OCI-LY7 (cell line): ENCODE results near the gene GBA3. TPM values are rescaled to one million over a fixed set of nuclear protein-coding genes. Genes with fewer than 3 reads are reported as not detected.

Experiments used
- BruUV-seq: library from RNA; stranded (reverse); fragments of 400-500 nt; replicated peaks from 2 replicates; lab custom pipeline; 2021; lab: Mats Ljungman, UMichigan
- CTCF ChIA-PET: fragments of 300-600 bp; sonication (Branson Sonifier 250); formaldehyde crosslinking; loops from one replicate; lab custom pipeline; 2022; ENCODE audit warnings: antibody characterized with exemption; ENCODE audit not compliant: unreplicated experiment; lab: Charles Lee
- POLR2A ChIA-PET: fragments of 300-600 bp; sonication (Branson Sonifier 250); formaldehyde crosslinking; loops from one replicate; lab custom pipeline; 2022; ENCODE audit warnings: antibody characterized with exemption; lab: Charles Lee
- DNase-seq: peaks from one replicate; pipeline ENCODE4 v3.0.0-alpha.2; 2015; ENCODE audit warnings: low spot score
- H2AFZ ChIP-seq: fragments of 200-600 bp; sonication (generic), shearing (Covaris generic); 2 replicates; pipeline ENCODE4 v1.6.1; 2014; ENCODE audit warnings: mild to moderate bottlenecking, antibody characterized with exemption, low read length, moderate library complexity
- H3K27ac ChIP-seq: fragments of 200-600 bp; sonication (generic); 2 replicates; pipeline ENCODE4 v1.5.1; 2014; ENCODE audit warnings: mixed run types, low read depth, mild to moderate bottlenecking, moderate library complexity, low read length, inconsistent platforms; ENCODE audit not compliant: poor library complexity, severe bottlenecking
- H3K36me3 ChIP-seq: fragments of 200-600 bp; sonication (generic); 2 replicates; pipeline ENCODE4 v1.6.1; 2014; ENCODE audit warnings: mild to moderate bottlenecking, antibody characterized with exemption, low read length, moderate library complexity, mixed read lengths; ENCODE audit not compliant: insufficient read depth
- H3K4me1 ChIP-seq: fragments of 200-600 bp; sonication (generic); 2 replicates; pipeline ENCODE4 v1.5.1; 2014; ENCODE audit warnings: mild to moderate bottlenecking, low read length; ENCODE audit not compliant: insufficient read depth, poor library complexity, severe bottlenecking
- H3K4me2 ChIP-seq: fragments of 200-600 bp; sonication (generic); 2 replicates; pipeline ENCODE4 v1.6.1; 2014; ENCODE audit warnings: mild to moderate bottlenecking, low read length
- H3K4me3 ChIP-seq: fragments of 200-600 bp; sonication (generic); 2 replicates; pipeline ENCODE4 v1.5.1; 2014; ENCODE audit warnings: mild to moderate bottlenecking, low read depth, low read length; ENCODE audit not compliant: poor library complexity, severe bottlenecking
- H3K79me2 ChIP-seq: fragments of 200-600 bp; sonication (generic); 2 replicates; pipeline ENCODE4 v1.6.1; 2016; ENCODE audit warnings: low read depth, mild to moderate bottlenecking, low read length, moderate library complexity, mixed read lengths; ENCODE audit not compliant: insufficient read depth
- H3K9me2 ChIP-seq: fragments of 200-600 bp; sonication (generic); 2 replicates; pipeline ENCODE4 v1.6.1; 2016; ENCODE audit warnings: mild to moderate bottlenecking, low read length, mixed read lengths; ENCODE audit not compliant: insufficient read depth
- H3K9me3 ChIP-seq: fragments of 200-600 bp; sonication (generic); 2 replicates; pipeline ENCODE4 v1.6.1; 2014; ENCODE audit warnings: mild to moderate bottlenecking, mixed run types, low read length, mixed read lengths
- H4K20me1 ChIP-seq: fragments of 200-600 bp; sonication (generic); 2 replicates; pipeline ENCODE4 v1.6.1; 2014; ENCODE audit warnings: mild to moderate bottlenecking, antibody characterized with exemption, low read length, moderate library complexity, mixed read lengths; ENCODE audit not compliant: insufficient read depth
- EZH2phosphoT487 ChIP-seq: fragments of 200-600 bp; sonication (generic); IDR thresholded peaks from 2 replicates; pipeline ENCODE4 v1.6.1; 2018; ENCODE audit warnings: low read depth, borderline replicate concordance, mild to moderate bottlenecking, mixed run types, antibody characterized with exemption, low read length, moderate library complexity, mixed read lengths
- intact Hi-C: fragments of 100-400 bp; cut with micrococcal nuclease; formaldehyde crosslinking; loops from one replicate; pipeline ENCODE4 v1.10.0; 2022; ENCODE audit not compliant: unreplicated experiment
- total RNA-seq, 2 experiments: library from RNA; depleted of rRNA in 1 of 2; stranded (reverse); fragments of >200 nt in 1 of 2; shearing (Covaris generic) in 1 of 2; gene quantifications; 2 replicates each; pipeline ENCODE4 v1.2.3, GENCODE V29; 2014 to 2022
- TF ChIP-seq, protein P1 (sequence below): fragments of 200-600 bp; sonication (generic); conservative IDR thresholded peaks from 2 replicates; pipeline ENCODE4 v1.5.1; 2014; ENCODE audit warnings: mild to moderate bottlenecking, antibody characterized with exemption, low read length, moderate library complexity, mixed read lengths

GBA3 gene
- total RNA-seq, 2 experiments from 2014 or later = not detected

DNA sequence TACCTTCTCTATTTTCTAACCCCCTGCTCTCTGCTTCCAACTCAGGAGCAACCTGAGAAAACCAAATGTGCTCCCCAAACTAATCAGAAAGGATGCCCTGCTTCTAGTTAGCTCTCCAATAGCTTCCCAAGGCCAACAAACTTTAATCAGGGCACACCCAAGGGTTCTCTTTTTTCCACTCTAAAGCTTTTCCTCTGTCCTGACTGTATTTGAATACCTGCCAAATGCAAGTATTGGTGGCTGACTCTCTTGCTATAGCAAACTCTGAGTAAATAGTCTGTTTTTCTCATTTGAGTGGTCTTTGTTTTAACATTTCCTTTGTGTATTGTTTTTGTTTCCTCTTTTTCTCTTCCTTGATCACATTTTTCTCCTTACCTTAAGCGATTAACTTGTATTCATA is 52.5 kb downstream of the GBA3 start:
- CTCF ChIA-PET = no interaction called here
- Histone ChIP-seq H3K4me3 (no peak overlapping the region), H3K9me2 (no peaks in the 10 kb centered on the region), H3K36me3 (no peaks in the 10 kb centered on the region), H3K9me3 (no peaks in the 10 kb centered on the region), H3K4me2 (no peak overlapping the region), H4K20me1 (no peaks in the 10 kb centered on the region), H2AFZ (no peak overlapping the region), H3K4me1 (no peaks in the 10 kb centered on the region), H3K79me2 (no peaks in the 10 kb centered on the region), H3K27ac (no peak overlapping the region)
- POLR2A ChIA-PET = interaction anchor here (0.6 to 0.8 kb wide), 2 partner anchors 13 to 15 kb away, joined by 3 read pairs; no protein-coding TSS in a partner anchor
- DNase-seq = no peak
- no TSS peak for BruUV-seq
- no peak for TF ChIP-seq EZH2phosphoT487
- TF ChIP-seq, protein P1, sequence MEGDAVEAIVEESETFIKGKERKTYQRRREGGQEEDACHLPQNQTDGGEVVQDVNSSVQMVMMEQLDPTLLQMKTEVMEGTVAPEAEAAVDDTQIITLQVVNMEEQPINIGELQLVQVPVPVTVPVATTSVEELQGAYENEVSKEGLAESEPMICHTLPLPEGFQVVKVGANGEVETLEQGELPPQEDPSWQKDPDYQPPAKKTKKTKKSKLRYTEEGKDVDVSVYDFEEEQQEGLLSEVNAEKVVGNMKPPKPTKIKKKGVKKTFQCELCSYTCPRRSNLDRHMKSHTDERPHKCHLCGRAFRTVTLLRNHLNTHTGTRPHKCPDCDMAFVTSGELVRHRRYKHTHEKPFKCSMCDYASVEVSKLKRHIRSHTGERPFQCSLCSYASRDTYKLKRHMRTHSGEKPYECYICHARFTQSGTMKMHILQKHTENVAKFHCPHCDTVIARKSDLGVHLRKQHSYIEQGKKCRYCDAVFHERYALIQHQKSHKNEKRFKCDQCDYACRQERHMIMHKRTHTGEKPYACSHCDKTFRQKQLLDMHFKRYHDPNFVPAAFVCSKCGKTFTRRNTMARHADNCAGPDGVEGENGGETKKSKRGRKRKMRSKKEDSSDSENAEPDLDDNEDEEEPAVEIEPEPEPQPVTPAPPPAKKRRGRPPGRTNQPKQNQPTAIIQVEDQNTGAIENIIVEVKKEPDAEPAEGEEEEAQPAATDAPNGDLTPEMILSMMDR = no peak
- intact Hi-C loops = no loop called here

DNA sequence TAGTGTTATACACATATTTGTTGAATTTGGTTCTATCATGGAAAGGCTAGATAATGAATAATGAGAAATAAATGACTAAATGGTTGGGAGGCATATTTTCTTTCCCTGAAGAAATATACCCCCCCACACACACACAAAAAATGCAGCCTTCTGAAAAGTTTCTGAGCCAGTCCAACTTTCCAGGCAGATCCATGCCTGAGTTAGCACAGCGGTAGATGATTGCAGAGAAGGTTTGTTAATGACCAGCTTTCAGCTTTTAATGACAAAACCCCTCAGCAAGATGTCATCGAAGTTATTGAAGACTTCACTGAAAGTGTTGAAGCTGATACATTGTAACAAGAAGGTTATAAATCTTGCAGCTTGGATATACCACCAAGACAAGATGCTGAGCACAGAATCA is 61.4 kb downstream of the GBA3 start:
- H3K4me1 ChIP-seq = no peaks in the 10 kb centered on the region
- DNase-seq = no peak
- no TSS peak for BruUV-seq
- no peak overlapping the region for H3K4me2 ChIP-seq
- H3K36me3 ChIP-seq = no peaks in the 10 kb centered on the region
- TF ChIP-seq EZH2phosphoT487 = no peak
- TF ChIP-seq, protein P1 = no peak
- no peak overlapping the region for H3K27ac ChIP-seq
- no peak overlapping the region for H3K4me3 ChIP-seq
- ChIA-PET POLR2A (no interaction called here), CTCF (no interaction called here)
- no peaks in the 10 kb centered on the region for H3K9me3 ChIP-seq
- intact Hi-C loops = no loop called here
- H3K9me2 ChIP-seq = no peaks in the 10 kb centered on the region
- no peak overlapping the region for H2AFZ ChIP-seq
- no peaks in the 10 kb centered on the region for H3K79me2 ChIP-seq
- no peaks in the 10 kb centered on the region for H4K20me1 ChIP-seq

DNA sequence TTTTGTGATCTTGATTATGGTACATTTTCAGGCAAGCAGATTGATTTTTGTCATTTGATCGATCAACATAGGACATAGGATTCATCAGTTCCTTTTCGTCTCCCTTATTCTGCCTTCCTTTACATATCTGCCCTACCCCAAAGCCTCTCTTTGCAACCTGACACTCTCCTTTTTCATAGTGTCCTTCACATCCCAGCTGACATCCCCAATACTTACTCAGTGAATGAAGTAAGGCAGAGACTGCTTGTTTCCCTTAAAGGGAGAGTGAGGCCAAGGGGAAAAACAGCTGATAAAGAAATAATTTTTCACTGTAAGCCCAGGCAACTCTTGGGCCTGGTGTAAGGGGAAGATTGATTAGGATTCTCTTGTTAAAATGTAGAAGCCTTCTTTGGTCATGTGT is 69.8 kb downstream of the GBA3 start:
- intact Hi-C loops = no loop called here
- H3K4me3 ChIP-seq = no peak overlapping the region
- H2AFZ ChIP-seq = no peak overlapping the region
- H4K20me1 ChIP-seq = no peaks in the 10 kb centered on the region
- ChIA-PET CTCF (no interaction called here), POLR2A (no interaction called here)
- no peak overlapping the region for H3K27ac ChIP-seq
- no peak overlapping the region for H3K4me2 ChIP-seq
- H3K9me2 ChIP-seq = no peaks in the 10 kb centered on the region
- no peaks in the 10 kb centered on the region for H3K79me2 ChIP-seq
- H3K9me3 ChIP-seq = no peaks in the 10 kb centered on the region
- no peaks in the 10 kb centered on the region for H3K36me3 ChIP-seq
- no peak for DNase-seq
- H3K4me1 ChIP-seq = peaks cover 6% of the 10 kb centered on the region
- TF ChIP-seq, protein P1 = no peak
- TF ChIP-seq EZH2phosphoT487 = no peak
- no TSS peak for BruUV-seq
